HG03520 (cell line): Measurements from ENCODE around the gene IGLL1.

Source experiments
- ATAC-seq: cut with Tn5 transposase; IDR thresholded peaks from one replicate; pipeline ENCODE4 v1.9.1; 2021; ENCODE audit warnings: mild to moderate bottlenecking, moderate library complexity; ENCODE audit not compliant: unreplicated experiment

The IGLL1 gene

GRCh38 chr22:23530766-23531282 is 49.3 kb downstream of the IGLL1 start:
- ATAC-seq: no peak

DNA sequence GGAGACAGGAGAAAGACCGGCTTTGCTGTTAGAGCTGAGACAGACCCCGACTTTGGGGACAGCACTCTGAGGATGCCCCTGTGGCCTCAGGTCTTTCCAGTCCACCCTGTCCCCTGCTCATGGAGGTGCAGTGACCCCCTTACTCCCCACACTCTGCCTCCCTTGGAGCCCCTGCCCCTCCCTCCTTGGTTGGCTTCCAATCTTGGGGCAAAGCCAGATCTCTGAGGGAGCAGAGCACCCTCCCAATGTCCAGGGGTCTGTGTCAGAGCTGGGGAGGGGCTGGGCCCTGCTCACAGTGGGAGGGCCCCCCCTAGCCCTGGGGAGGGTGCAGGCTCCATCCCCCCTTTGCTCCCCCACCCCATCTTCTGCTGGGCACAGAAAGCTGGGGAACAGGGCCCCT is 50.0 kb downstream of the IGLL1 start:
- ATAC-seq: no peak

DNA sequence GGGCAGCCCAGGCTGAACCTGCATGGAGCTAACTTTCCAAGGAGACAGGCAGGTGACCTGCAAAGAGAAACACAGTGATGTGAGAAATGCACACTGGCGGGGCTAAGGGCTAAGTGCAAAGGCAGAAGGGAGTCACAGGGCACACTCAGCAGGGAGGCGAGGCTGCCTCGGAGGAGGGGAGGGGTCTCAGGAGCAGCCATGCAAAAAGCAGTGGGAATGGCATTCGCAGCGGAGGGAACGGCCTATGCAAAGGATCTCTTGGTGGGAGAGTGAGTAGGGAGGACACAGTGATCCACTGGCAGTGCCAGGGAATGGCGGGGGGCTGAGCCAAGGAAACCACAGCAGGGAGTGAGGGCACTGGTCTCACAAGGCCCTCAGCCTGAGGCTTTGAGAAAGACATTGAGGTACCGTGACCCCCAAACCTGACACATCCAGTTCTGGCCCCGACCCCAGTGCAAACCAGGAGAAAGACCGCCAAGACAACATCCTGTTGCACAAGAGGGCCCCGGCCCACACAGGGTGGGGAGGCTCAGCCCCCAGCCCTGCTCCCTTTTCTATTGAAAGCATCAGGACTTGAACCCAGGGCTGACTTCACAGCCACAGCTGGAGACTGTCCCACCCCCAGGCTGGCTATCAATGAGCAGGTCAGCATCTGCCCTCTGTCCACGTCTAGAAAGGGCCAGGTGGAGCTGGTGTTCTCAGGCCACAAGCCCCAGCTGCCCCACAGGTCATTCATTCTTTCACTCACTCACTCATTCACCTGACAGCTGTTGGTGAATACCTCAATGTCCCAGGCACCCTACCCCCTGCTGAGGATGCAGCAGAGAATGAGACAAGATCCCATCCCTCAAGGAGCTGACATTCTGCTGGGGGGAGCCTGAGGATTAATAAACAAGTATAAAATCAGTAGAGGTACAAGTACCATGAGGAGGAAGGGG is 50.7 kb downstream of the IGLL1 start:
- no peak for ATAC-seq

- no peak for ATAC-seq
These were observed 51.9 kb downstream of the IGLL1 start for GRCh38 chr22:23527971-23528740.

DNA sequence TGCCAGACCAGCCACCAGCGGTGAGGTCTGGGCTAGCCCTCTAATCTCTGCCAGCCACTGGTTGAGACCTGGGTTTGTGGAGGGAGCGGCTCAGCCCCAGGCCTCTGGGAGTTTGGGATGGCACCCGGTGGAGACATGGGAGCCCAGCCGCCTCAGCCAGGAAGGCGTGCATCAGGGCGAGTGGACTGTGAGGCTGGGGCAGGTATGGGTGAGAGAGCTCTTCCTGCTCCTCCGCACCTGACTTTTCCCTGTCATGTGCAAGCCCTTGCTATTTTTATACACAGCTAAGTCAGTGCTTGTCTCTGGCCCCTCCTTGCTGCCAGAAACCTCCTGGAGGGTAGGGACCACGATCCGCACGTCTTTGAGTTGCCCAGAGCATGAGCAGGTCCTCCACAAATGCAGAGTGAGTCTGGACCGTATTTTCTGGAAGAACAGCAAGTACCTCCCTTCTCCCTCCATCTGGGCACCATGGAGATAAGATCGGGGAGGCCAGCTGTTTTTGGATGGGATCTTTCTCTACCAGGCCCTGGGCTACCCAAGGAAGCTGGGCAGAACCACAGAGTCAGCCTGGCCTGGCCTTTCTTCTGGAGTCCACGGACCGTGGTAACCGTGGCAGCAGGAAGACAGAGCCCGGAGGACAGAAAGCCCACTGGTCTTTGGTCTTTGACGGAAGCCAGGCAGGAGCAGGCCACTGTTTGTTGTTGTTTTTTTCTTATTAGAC is 53.3 kb downstream of the IGLL1 start:
- no peak for ATAC-seq

GRCh38 chr22:23525510-23525909 is 54.6 kb downstream of the IGLL1 start:
- ATAC-seq: no peak

- ATAC-seq: no peak
These were observed 55.9 kb downstream of the IGLL1 start for GRCh38 chr22:23524226-23524625.

- ATAC-seq: no peak
These were observed 56.4 kb downstream of the IGLL1 start for GRCh38 chr22:23523713-23524112.
